GM18870 (cell line): ENCODE data around the gene KCNK17.
"Not testable (repeated sequence)": the region's sequence is repeated elsewhere in the genome, so short reads cannot be mapped to it uniquely, and the experiment has no call there.

Experiments used
- ATAC-seq: cut with Tn5 transposase; IDR thresholded peaks from one replicate; pipeline ENCODE4 v1.9.1; 2021; ENCODE audit warnings: moderate library complexity; ENCODE audit not compliant: unreplicated experiment

The KCNK17 gene

GRCh38 chr6:39302669-39303424, 11.4 kb downstream of the KCNK17 start:
- ATAC-seq: no peak

GRCh38 chr6:39302011-39302410, 12.2 kb downstream of the KCNK17 start:
- no peak for ATAC-seq

- no peak for ATAC-seq
These were observed 12.6 kb downstream of the KCNK17 start for GRCh38 chr6:39301606-39302005.

GRCh38 chr6:39300739-39301138, 13.5 kb downstream of the KCNK17 start:
- ATAC-seq: no peak

GRCh38 chr6:39298061-39298460, 16.2 kb downstream of the KCNK17 start:
- no peak for ATAC-seq

- no peak for ATAC-seq
These were observed 17.2 kb downstream of the KCNK17 start for GRCh38 chr6:39296745-39297640.

GRCh38 chr6:39295611-39296011, 18.6 kb downstream of the KCNK17 start:
- no peak for ATAC-seq

GRCh38 chr6:39294899-39295298, 19.3 kb downstream of the KCNK17 start:
- no peak for ATAC-seq

- no peak for ATAC-seq
These were observed 20.1 kb downstream of the KCNK17 start for GRCh38 chr6:39294133-39294532.

- ATAC-seq: no peak
These were observed 21.6 kb downstream of the KCNK17 start for GRCh38 chr6:39292637-39293036.

- no peak for ATAC-seq
These were observed 24.7 kb downstream of the KCNK17 start for GRCh38 chr6:39289490-39289889.

GRCh38 chr6:39287601-39288000, 26.6 kb downstream of the KCNK17 start:
- ATAC-seq: no peak

- ATAC-seq: not testable (repeated sequence)
These were observed 27.6 kb downstream of the KCNK17 start for GRCh38 chr6:39286596-39286995.

GRCh38 chr6:39282774-39283173, 31.4 kb downstream of the KCNK17 start:
- ATAC-seq: no peak

GRCh38 chr6:39281312-39281980, 32.8 kb downstream of the KCNK17 start:
- ATAC-seq: no peak

- no peak for ATAC-seq
These were observed 33.9 kb downstream of the KCNK17 start for GRCh38 chr6:39280247-39280731.

GRCh38 chr6:39279539-39279938, 34.7 kb downstream of the KCNK17 start:
- ATAC-seq: no peak

GRCh38 chr6:39276379-39276995, 37.7 kb downstream of the KCNK17 start:
- ATAC-seq: no peak

GRCh38 chr6:39274903-39275302, 39.3 kb downstream of the KCNK17 start:
- no peak for ATAC-seq

- no peak for ATAC-seq
These were observed 39.7 kb downstream of the KCNK17 start for GRCh38 chr6:39274471-39274870.

GRCh38 chr6:39273406-39273821, 40.8 kb downstream of the KCNK17 start:
- no peak for ATAC-seq
